ENCODE data around the gene PRKCQ. TPM values are rescaled to one million over a fixed set of nuclear protein-coding genes. Genes with fewer than 3 reads are reported as not detected.

The PRKCQ gene
- total RNA-seq, 2 donors from 2014 or later: 0.43 TPM; not detected in 1

DNA sequence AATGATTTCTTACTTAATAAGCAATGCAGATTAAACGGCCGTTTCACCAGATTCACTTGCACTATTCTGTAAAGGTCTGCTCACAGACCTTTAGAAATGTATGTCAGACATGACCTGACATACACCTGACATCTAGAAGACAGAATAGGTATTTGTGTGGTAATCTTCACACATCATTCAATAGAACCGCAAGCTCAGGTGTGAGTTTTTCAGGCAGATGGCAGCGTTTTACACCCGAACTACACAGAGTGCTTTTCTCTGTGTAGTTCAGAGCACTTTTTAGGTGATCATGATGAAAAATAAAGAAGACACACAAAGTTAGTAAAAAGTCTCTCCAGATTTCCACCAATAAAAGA is 63.2 kb downstream of the PRKCQ start:
- Histone ChIP-seq H3K4me1 (no peaks in the 10 kb centered on the region), H3K27me3 (no peaks in the 10 kb centered on the region), H3K9me3 (no peaks in the 10 kb centered on the region), H3K27ac (no peak overlapping the region), H3K36me3 (no peaks in the 10 kb centered on the region), H3K4me3 (no peak overlapping the region)
- TF ChIP-seq, protein P1, sequence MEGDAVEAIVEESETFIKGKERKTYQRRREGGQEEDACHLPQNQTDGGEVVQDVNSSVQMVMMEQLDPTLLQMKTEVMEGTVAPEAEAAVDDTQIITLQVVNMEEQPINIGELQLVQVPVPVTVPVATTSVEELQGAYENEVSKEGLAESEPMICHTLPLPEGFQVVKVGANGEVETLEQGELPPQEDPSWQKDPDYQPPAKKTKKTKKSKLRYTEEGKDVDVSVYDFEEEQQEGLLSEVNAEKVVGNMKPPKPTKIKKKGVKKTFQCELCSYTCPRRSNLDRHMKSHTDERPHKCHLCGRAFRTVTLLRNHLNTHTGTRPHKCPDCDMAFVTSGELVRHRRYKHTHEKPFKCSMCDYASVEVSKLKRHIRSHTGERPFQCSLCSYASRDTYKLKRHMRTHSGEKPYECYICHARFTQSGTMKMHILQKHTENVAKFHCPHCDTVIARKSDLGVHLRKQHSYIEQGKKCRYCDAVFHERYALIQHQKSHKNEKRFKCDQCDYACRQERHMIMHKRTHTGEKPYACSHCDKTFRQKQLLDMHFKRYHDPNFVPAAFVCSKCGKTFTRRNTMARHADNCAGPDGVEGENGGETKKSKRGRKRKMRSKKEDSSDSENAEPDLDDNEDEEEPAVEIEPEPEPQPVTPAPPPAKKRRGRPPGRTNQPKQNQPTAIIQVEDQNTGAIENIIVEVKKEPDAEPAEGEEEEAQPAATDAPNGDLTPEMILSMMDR (IDR thresholded peaks at IDR 0.05): no peak
- no peak for DNase-seq (ENCODE audit: low spot score)

GRCh38 chr10:6516281-6516928 is 63.7 kb downstream of the PRKCQ start:
- no peak overlapping the region for H3K27ac ChIP-seq
- no peaks in the 10 kb centered on the region for H3K4me1 ChIP-seq
- no peaks in the 10 kb centered on the region for H3K36me3 ChIP-seq
- H3K9me3 ChIP-seq: no peaks in the 10 kb centered on the region
- H3K4me3 ChIP-seq: no peak overlapping the region
- TF ChIP-seq, protein P1 (IDR thresholded peaks at IDR 0.05): no peak
- no peaks in the 10 kb centered on the region for H3K27me3 ChIP-seq
- DNase-seq (ENCODE audit: low spot score): no peak

DNA sequence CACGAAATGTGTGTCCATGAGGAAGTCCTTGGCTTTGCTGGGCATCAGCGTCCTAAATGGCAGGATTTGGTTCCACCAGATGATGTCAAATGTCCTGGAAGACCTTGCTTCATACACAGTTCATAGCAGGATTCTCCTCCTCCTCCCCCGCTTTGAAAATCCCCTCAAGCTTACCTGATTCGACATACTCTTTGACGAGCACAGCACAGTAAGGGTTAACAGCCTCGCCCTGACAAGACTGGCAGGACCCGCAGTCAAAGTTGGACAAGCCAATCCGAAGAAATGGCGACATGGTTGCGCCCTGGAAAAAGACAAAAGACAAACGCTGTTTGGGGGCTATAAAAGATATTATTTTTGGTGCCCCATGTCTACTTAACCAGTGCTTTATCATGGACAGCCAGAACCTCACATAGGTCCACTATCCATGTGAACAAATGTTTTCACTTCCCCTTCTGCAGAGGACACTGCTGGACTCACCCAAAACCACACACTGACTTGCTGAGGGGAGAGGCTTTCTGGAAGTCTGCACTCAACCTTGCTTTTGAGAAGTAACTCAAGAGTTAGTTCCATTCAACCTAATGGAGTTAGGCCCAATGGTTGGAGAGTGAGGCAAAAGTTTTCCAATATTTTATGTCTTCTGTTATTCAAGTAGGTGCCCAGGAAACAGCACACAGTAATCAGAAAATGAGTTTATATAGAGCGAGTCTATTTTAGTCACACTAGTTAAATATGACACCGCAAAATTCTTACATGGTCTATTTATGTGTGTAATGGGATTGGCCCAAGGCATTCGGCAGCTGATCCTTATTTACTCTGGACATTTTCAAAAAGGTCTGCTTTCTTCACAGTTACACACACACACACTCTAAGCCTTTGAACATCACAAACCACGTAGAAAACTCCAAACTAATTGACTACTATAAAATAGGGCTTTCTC is 65.0 kb downstream of the PRKCQ start:
- H3K27me3 ChIP-seq: no peaks in the 10 kb centered on the region

GRCh38 chr10:6514180-6514579 is 65.9 kb downstream of the PRKCQ start:
- no peak for DNase-seq (ENCODE audit: low spot score)
- Histone ChIP-seq H3K9me3 (no peaks in the 10 kb centered on the region), H3K27ac (no peak overlapping the region), H3K4me3 (no peak overlapping the region), H3K27me3 (no peaks in the 10 kb centered on the region), H3K4me1 (no peaks in the 10 kb centered on the region), H3K36me3 (no peaks in the 10 kb centered on the region)
- TF ChIP-seq, protein P1 (IDR thresholded peaks at IDR 0.05): no peak

More for the DNA sequence above, 65.0 kb downstream of the PRKCQ start:
- Histone ChIP-seq H3K9me3 (no peaks in the 10 kb centered on the region), H3K36me3 (no peaks in the 10 kb centered on the region), H3K4me3 (no peak overlapping the region), H3K27ac (no peak overlapping the region), H3K4me1 (no peaks in the 10 kb centered on the region)
- DNase-seq (ENCODE audit: low spot score): no peak
- TF ChIP-seq, protein P1 (IDR thresholded peaks at IDR 0.05): no peak

DNA sequence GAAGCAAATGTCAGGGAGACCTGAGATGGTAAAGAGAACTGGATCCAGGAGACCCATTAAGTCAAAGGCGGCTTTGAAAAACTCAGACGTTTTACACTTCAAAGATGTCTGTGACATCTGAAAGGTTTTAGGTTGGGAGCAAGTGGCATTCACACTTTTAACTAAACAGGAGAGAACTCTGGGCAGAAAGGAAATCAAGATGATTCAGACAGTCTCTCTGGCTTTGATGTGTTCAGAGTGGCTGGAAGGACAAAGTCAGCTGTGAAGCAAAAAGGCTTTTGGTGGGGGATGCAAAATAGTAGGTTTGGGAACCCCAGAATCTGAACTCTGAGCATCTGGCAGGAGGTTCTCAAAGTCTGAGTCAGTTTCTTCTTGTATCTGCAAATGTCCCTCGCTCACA is 66.6 kb downstream of the PRKCQ start:
- H3K27ac ChIP-seq: no peak overlapping the region
- TF ChIP-seq, protein P1 (IDR thresholded peaks at IDR 0.05): no peak
- no peaks in the 10 kb centered on the region for H3K9me3 ChIP-seq
- no peaks in the 10 kb centered on the region for H3K36me3 ChIP-seq
- H3K4me1 ChIP-seq: no peaks in the 10 kb centered on the region
- no peaks in the 10 kb centered on the region for H3K27me3 ChIP-seq
- no peak overlapping the region for H3K4me3 ChIP-seq
- DNase-seq (ENCODE audit: low spot score): no peak

Measured in right atrium auricular region (tissue), 2 donors.